HepG2 (cell line): Measurements from ENCODE around the gene WNT1. TPM values are rescaled to one million over a fixed set of nuclear protein-coding genes. Genes with fewer than 3 reads are reported as not detected.

Experiments used
- ATAC-seq: fragments of 200-7000 bp; cut with Tn5 transposase; 3 replicates; pipeline ENCODE4 v1.9.1; 2020; ENCODE audit warnings: mild to moderate bottlenecking, moderate library complexity
- BruUV-seq: library from RNA; stranded (reverse); fragments of 400-500 nt; replicated peaks from 2 replicates; lab custom pipeline; 2021; lab: Mats Ljungman, UMichigan
- CTCF ChIA-PET: fragments of 300-600 bp; formaldehyde crosslinking; extraction: SDS; loops from one replicate; lab custom pipeline; 2021; ENCODE audit warnings: low total read pairs, inconsistent platforms, low intra/inter-chr PET ratio; lab: Yijun Ruan, JAX
- POLR2A ChIA-PET: fragments of 350-600 bp; sonication (Branson Sonifier 250); formaldehyde crosslinking; loops from one replicate; lab custom pipeline; 2020; ENCODE audit warnings: antibody characterized with exemption, inconsistent platforms; lab: Yijun Ruan, JAX
- DNase-seq: peaks from one replicate; pipeline ENCODE4 v3.0.0-alpha.2; 2015; ENCODE audit warnings: low spot score
- FAIRE-seq: peaks from 3 replicates; lab custom pipeline; 2011; peaks lifted over from hg19 to GRCh38; lab: Jason Lieb, UNC
- H2AFZ ChIP-seq: one replicate; pipeline ENCODE4 v1.6.1; 2011; ENCODE audit warnings: low read length, inconsistent platforms
- H3K27ac ChIP-seq: fragments of 300-600 bp; 3 replicates; pipeline ENCODE4 v1.8.0; 2011; ENCODE audit warnings: mixed run types, mild to moderate bottlenecking, mixed read lengths, low read length, inconsistent platforms; ENCODE audit not compliant: insufficient read depth; ENCODE audit errors: extremely low read length
- H3K27me3 ChIP-seq, 2 experiments: fragments of 200-600 bp in 1 of 2; 2 replicates in 1 of 2; 3 replicates in 1 of 2; pipeline versions ENCODE4 v1.6.0 to v1.8.0; 2011; ENCODE audit warnings: low read length in 2 of 2, mild to moderate bottlenecking in 2 of 2, moderate library complexity in 2 of 2, inconsistent platforms in 1 of 2; ENCODE audit not compliant: insufficient read depth in 2 of 2, control insufficient read depth in 1 of 2
- H3K36me3 ChIP-seq, 2 experiments: fragments of 200-600 bp in 1 of 2; replicated peaks in 1 of 2; 2 replicates in 1 of 2; 3 replicates in 1 of 2; pipeline versions ENCODE4 v1.5.1 to v1.8.0; 2011; ENCODE audit warnings: low read length in 2 of 2, inconsistent platforms in 1 of 2; ENCODE audit not compliant: insufficient read depth in 2 of 2, control insufficient read depth in 1 of 2
- H3K4me1 ChIP-seq: 2 replicates; pipeline ENCODE4 v1.5.1; 2012; ENCODE audit warnings: low read length, inconsistent platforms; ENCODE audit not compliant: insufficient read depth
- H3K4me2 ChIP-seq: 2 replicates; pipeline ENCODE4 v1.6.0; 2011; ENCODE audit warnings: low read depth, low read length, inconsistent platforms
- H3K4me3 ChIP-seq, 3 experiments: fragments of 200-600 bp in 1 of 3; sonication (generic), shearing (Covaris generic) in 1 of 3; replicated peaks in 1 of 3; 2 replicates each; pipeline ENCODE4 v1.5.1; 2011 to 2016; ENCODE audit warnings: low read length in 3 of 3, inconsistent platforms in 2 of 3, low read depth in 2 of 3, mild to moderate bottlenecking in 2 of 3, control low read depth in 1 of 3, mixed read lengths in 1 of 3; ENCODE audit not compliant: insufficient read depth in 1 of 3
- H3K79me2 ChIP-seq: one replicate; pipeline ENCODE4 v1.6.1; 2011; ENCODE audit warnings: low read length, inconsistent platforms; ENCODE audit not compliant: insufficient read depth
- H3K9ac ChIP-seq: 2 replicates; pipeline ENCODE4 v1.6.0; 2011; ENCODE audit warnings: mild to moderate bottlenecking, low read depth, low read length, inconsistent platforms; ENCODE audit not compliant: insufficient read depth
- H3K9me3 ChIP-seq: 2 replicates; pipeline ENCODE4 v1.5.1; 2012; ENCODE audit warnings: mild to moderate bottlenecking, low read length
- H4K20me1 ChIP-seq: 2 replicates; pipeline ENCODE4 v1.6.0; 2011; ENCODE audit warnings: inconsistent platforms, mild to moderate bottlenecking, low read length, moderate library complexity; ENCODE audit not compliant: insufficient read depth
- FOXO1 ChIP-seq: sonication (generic); formaldehyde crosslinking; IDR thresholded peaks from 2 replicates; pipeline ENCODE4 v1.4.0; 2020; ENCODE audit warnings: missing genetic modification reagents
- NFRKB ChIP-seq: fragments of 450-650 bp; IDR thresholded peaks from 2 replicates; pipeline ENCODE4 v1.6.1; 2017
- RARG ChIP-seq: sonication (generic); formaldehyde crosslinking; IDR thresholded peaks from 2 replicates; pipeline ENCODE4 v1.4.0; 2020; ENCODE audit warnings: low read depth, mild to moderate bottlenecking, missing genetic modification reagents
- TBX3 ChIP-seq: fragments of 450-650 bp; IDR thresholded peaks from 2 replicates; pipeline ENCODE4 v1.6.1; 2017; ENCODE audit warnings: antibody characterized with exemption, mild to moderate bottlenecking, inconsistent platforms, borderline replicate concordance
- ZNF468 ChIP-seq: sonication (generic); formaldehyde crosslinking; IDR thresholded peaks from 2 replicates; pipeline ENCODE4 v1.8.0; 2022; ENCODE audit warnings: mild to moderate bottlenecking, moderate library complexity, missing genetic modification reagents
- ZNF547 ChIP-seq: sonication (generic); formaldehyde crosslinking; IDR thresholded peaks from 2 replicates; pipeline ENCODE4 v1.5.1; 2020; ENCODE audit warnings: mild to moderate bottlenecking, missing genetic modification reagents
- ZNF563 ChIP-seq: sonication (generic); formaldehyde crosslinking; IDR thresholded peaks from 2 replicates; pipeline ENCODE4 v1.8.0; 2022; ENCODE audit warnings: mild to moderate bottlenecking, moderate library complexity, missing genetic modification reagents
- ZNF775 ChIP-seq: sonication (generic); formaldehyde crosslinking; IDR thresholded peaks from 2 replicates; pipeline ENCODE4 v1.4.0; 2020; ENCODE audit warnings: missing genetic modification reagents, mild to moderate bottlenecking, moderate library complexity, borderline replicate concordance
- ZNF788 ChIP-seq: sonication (generic); formaldehyde crosslinking; IDR thresholded peaks from 2 replicates; pipeline ENCODE4 v1.5.0; 2020; ENCODE audit warnings: mild to moderate bottlenecking, missing genetic modification reagents, borderline replicate concordance
- WGBS: methylation state at CpG from one replicate; pipeline ENCODE4 v1.1.6; 2017; ENCODE audit warnings: low lambda C conversion rate; 5-methylcytosine and 5-hydroxymethylcytosine counted together
- in situ Hi-C: cut with HindIII; loops from 2 replicates; pipeline ENCODE4 v1.10.0; 2017; ENCODE audit warnings: low pct_unique_long_range_greater_than_20kb; ENCODE audit not compliant: extremely low pct_ligation_motif_present
- intact Hi-C: fragments of 100-400 bp; cut with micrococcal nuclease; formaldehyde crosslinking; loops from one replicate; pipeline ENCODE4 v1.10.0; 2022; ENCODE audit not compliant: unreplicated experiment
- polyA plus RNA-seq, 8 experiments: library from polyadenylated mRNA; depleted of rRNA in 3 of 8; stranded (reverse) in 7 of 8; unstranded in 1 of 8; fragments of >200 nt; fragmentation: Illumina TruSeq in 4 of 8; extraction: Trizol in 4 of 8; gene quantifications; 2 replicates each; pipeline versions ENCODE4 v1.2.1 to v1.2.3, GENCODE V29; 2011 to 2016; ENCODE audit warnings: low read depth in 4 of 8, missing spikeins in 1 of 8, mixed read lengths in 1 of 8; ENCODE audit not compliant: insufficient read depth in 1 of 8
- total RNA-seq, 5 experiments: library from RNA; depleted of rRNA; stranded (reverse); fragments of >200 nt; fragmentation: Illumina TruSeq; extraction: Trizol; gene quantifications; 2 replicates each; pipeline ENCODE4 v1.2.3, GENCODE V29; 2016; ENCODE audit warnings: low read depth in 1 of 5
- TF ChIP-seq, protein P1 (sequence below): conservative IDR thresholded peaks from 2 replicates; pipeline ENCODE4 v1.6.1; 2018; ENCODE audit warnings: missing genetic modification reagents
- TF ChIP-seq, protein P2 (sequence below): sonication (generic); formaldehyde crosslinking; IDR thresholded peaks from 2 replicates; pipeline ENCODE4 v1.8.0; 2022; ENCODE audit warnings: mild to moderate bottlenecking, missing genetic modification reagents; ENCODE audit not compliant: insufficient replicate concordance
- TF ChIP-seq, protein P3 (sequence below): sonication (generic); formaldehyde crosslinking; IDR thresholded peaks from 2 replicates; pipeline ENCODE4 v1.8.0; 2022; ENCODE audit warnings: missing genetic modification reagents, mild to moderate bottlenecking, borderline replicate concordance
- TF ChIP-seq, protein P4 (sequence below): sonication (generic); formaldehyde crosslinking; IDR thresholded peaks from 2 replicates; pipeline ENCODE4 v1.4.0; 2020; ENCODE audit warnings: mild to moderate bottlenecking, missing genetic modification reagents

Gene WNT1
- total and polyA plus RNA-seq, 2 of the 13 experiments (the other 11 are each of a cell fraction or from before 2014, with no cell fraction given): not detected

DNA sequence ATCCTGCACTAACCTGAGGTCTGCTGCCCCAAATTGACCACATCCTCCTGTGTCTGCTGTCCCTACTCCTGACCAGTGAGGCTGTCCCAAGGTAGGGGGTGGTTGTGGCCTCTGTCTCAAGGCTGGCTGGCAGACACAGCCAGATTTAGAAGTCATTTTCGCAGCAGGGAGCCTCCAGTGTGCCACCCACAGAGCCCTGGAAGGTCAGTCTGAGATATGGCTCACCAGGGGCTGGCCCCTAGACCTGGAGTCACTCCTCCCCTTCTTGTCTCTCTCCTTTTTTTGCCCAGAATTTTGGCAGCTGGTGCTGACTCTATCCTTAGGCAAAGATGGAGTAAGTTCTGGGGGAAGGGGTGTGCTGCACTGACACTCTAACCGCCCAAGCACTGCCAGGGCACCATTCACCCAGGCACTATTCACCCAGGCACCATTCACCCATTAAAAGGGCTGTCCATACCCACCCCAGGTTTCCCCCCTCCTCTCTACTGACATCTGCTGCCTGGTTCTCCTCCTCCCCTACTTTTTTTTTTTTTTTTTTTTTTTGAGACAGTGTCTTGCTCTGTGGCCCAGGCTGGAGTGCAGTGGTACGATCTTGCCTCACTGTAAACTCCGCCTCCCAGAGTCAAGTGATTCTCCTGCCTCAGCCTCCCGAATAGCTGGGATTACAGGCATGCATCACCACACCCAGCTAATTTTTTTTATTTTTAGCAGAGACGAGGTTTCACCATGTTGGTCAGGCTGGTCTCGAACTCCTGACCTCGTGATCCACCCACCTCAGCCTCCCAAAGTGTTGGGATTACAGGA is 13.3 kb downstream of the WNT1 start (continued):
- TF ChIP-seq FOXO1 (CRISPR knock-in tag): no peak
- TF ChIP-seq ZNF775: no peak
- no peak for TF ChIP-seq TBX3
- TF ChIP-seq ZNF788 (CRISPR knock-in tag): no peak
- TF ChIP-seq ZNF468 (CRISPR knock-in tag): no peak

DNA sequence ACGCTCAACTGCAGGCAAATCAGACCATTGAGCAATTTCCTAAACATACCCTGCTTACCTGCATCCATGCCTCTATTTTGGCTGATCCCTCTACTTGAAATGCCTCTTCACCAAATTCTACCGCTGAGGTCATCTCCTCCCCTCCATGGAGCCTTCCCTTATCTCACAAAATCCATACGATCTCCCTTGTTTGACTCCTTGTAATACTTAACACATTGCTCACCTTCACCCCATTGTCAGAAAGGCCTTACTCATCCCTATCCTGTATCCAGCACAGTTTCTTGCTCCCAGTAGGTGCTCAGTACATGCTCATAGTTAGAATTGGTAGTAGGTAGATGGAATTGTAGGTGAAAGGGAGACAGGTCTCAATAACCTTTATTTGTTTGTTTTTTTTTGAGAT is 15.7 kb downstream of the WNT1 start:
- ATAC-seq (no peak), DNase-seq (no peak)
- peaks cover 47% of the 10 kb centered on the region for H3K4me1 ChIP-seq
- H3K4me2 ChIP-seq: peak overlapping the region; percentile 60; the same call in 1 of the 2 replicates
- H3K79me2 ChIP-seq: no peaks in the 10 kb centered on the region
- CTCF ChIA-PET: no interaction called here
- in situ Hi-C loops: no loop called here
- H3K36me3 ChIP-seq: no peaks in the 10 kb centered on the region
- intact Hi-C loops: no loop called here
- no TSS peak for BruUV-seq
- no peak for TF ChIP-seq NFRKB
- no peak for TF ChIP-seq ZNF563 (CRISPR knock-in tag)
- TF ChIP-seq, protein P1, sequence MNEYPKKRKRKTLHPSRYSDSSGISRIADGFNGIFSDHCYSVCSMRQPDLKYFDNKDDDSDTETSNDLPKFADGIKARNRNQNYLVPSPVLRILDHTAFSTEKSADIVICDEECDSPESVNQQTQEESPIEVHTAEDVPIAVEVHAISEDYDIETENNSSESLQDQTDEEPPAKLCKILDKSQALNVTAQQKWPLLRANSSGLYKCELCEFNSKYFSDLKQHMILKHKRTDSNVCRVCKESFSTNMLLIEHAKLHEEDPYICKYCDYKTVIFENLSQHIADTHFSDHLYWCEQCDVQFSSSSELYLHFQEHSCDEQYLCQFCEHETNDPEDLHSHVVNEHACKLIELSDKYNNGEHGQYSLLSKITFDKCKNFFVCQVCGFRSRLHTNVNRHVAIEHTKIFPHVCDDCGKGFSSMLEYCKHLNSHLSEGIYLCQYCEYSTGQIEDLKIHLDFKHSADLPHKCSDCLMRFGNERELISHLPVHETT: no peak
- TF ChIP-seq ZNF547 (CRISPR knock-in tag): no peak
- TF ChIP-seq, protein P2, sequence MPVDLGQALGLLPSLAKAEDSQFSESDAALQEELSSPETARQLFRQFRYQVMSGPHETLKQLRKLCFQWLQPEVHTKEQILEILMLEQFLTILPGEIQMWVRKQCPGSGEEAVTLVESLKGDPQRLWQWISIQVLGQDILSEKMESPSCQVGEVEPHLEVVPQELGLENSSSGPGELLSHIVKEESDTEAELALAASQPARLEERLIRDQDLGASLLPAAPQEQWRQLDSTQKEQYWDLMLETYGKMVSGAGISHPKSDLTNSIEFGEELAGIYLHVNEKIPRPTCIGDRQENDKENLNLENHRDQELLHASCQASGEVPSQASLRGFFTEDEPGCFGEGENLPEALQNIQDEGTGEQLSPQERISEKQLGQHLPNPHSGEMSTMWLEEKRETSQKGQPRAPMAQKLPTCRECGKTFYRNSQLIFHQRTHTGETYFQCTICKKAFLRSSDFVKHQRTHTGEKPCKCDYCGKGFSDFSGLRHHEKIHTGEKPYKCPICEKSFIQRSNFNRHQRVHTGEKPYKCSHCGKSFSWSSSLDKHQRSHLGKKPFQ (CRISPR knock-in tag): no peak
- TF ChIP-seq, protein P3, sequence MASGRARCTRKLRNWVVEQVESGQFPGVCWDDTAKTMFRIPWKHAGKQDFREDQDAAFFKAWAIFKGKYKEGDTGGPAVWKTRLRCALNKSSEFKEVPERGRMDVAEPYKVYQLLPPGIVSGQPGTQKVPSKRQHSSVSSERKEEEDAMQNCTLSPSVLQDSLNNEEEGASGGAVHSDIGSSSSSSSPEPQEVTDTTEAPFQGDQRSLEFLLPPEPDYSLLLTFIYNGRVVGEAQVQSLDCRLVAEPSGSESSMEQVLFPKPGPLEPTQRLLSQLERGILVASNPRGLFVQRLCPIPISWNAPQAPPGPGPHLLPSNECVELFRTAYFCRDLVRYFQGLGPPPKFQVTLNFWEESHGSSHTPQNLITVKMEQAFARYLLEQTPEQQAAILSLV (CRISPR knock-in tag): no peak
- no peak for TF ChIP-seq RARG
- TF ChIP-seq, protein P4, sequence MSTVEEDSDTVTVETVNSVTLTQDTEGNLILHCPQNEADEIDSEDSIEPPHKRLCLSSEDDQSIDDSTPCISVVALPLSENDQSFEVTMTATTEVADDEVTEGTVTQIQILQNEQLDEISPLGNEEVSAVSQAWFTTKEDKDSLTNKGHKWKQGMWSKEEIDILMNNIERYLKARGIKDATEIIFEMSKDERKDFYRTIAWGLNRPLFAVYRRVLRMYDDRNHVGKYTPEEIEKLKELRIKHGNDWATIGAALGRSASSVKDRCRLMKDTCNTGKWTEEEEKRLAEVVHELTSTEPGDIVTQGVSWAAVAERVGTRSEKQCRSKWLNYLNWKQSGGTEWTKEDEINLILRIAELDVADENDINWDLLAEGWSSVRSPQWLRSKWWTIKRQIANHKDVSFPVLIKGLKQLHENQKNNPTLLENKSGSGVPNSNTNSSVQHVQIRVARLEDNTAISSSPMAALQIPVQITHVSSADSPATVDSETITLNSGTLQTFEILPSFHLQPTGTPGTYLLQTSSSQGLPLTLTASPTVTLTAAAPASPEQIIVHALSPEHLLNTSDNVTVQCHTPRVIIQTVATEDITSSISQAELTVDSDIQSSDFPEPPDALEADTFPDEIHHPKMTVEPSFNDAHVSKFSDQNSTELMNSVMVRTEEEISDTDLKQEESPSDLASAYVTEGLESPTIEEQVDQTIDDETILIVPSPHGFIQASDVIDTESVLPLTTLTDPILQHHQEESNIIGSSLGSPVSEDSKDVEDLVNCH: no peak
- TF ChIP-seq, all 625 proteins: peak for 0
- Histone ChIP-seq H3K9me3 (no peaks in the 10 kb centered on the region), H3K27ac (no peak overlapping the region), H3K27me3 (peaks cover 10 to 61% of the 10 kb centered on the region in 2 experiments; a peak in 4 of 5 replicates), H4K20me1 (no peaks in the 10 kb centered on the region), H2AFZ (no peak overlapping the region), H3K9ac (no peak overlapping the region), H3K4me3 (no peak overlapping the region)
- WGBS: 9% methylated on average over 3 of the region's 3 CpGs
- POLR2A ChIA-PET: no interaction called here
- FAIRE-seq: no peak
